ENCODE results near the gene TEPSIN. TPM values are rescaled to one million over a fixed set of nuclear protein-coding genes. Genes with fewer than 3 reads are reported as not detected.
A peak's percentile ranks its signal among the peaks of the same experiment; 100 is the strongest.

TEPSIN gene
- total RNA-seq, 2 donors from 2014 or later: 12.3 to 14.3 TPM

- peaks cover 0 to 25% of the 10 kb centered on the region in 2 donors for H3K4me1 ChIP-seq
- H3K36me3 ChIP-seq: no peaks in the 10 kb centered on the region
- peak overlapping the region; percentile 65 to 88 for H3K4me3 ChIP-seq
- no peak for DNase-seq (ENCODE audit: low spot score)
- no peak overlapping the region for H3K27ac ChIP-seq
- no peak for TF ChIP-seq CTCF (IDR thresholded peaks at IDR 0.05)
- H3K27me3 ChIP-seq: no peaks in the 10 kb centered on the region
- no peaks in the 10 kb centered on the region for H3K9me3 ChIP-seq
Measured at GRCh38 chr17:81221842-81222619, 16.8 kb downstream of the TEPSIN start.

GRCh38 chr17:81221371-81221841 lies 17.4 kb downstream of the TEPSIN start:
- Histone ChIP-seq H3K4me3 (peak overlapping the region in 1 of 2 donors; percentile 88), H3K27me3 (no peaks in the 10 kb centered on the region), H3K36me3 (no peaks in the 10 kb centered on the region), H3K9me3 (no peaks in the 10 kb centered on the region), H3K4me1 (peaks cover 0 to 25% of the 10 kb centered on the region in 2 donors), H3K27ac (no peak overlapping the region)
- TF ChIP-seq CTCF (IDR thresholded peaks at IDR 0.05): no peak
- no peak for DNase-seq (ENCODE audit: low spot score)

- DNase-seq (ENCODE audit: low spot score): no peak
- no peaks in the 10 kb centered on the region for H3K27me3 ChIP-seq
- no peaks in the 10 kb centered on the region for H3K9me3 ChIP-seq
- no peaks in the 10 kb centered on the region for H3K36me3 ChIP-seq
- no peak overlapping the region for H3K27ac ChIP-seq
- no peak overlapping the region for H3K4me3 ChIP-seq
- TF ChIP-seq CTCF (IDR thresholded peaks at IDR 0.05): no peak
- peaks cover 0 to 25% of the 10 kb centered on the region in 2 donors for H3K4me1 ChIP-seq
Measured at GRCh38 chr17:81219476-81220180, 19.2 kb downstream of the TEPSIN start.

DNA sequence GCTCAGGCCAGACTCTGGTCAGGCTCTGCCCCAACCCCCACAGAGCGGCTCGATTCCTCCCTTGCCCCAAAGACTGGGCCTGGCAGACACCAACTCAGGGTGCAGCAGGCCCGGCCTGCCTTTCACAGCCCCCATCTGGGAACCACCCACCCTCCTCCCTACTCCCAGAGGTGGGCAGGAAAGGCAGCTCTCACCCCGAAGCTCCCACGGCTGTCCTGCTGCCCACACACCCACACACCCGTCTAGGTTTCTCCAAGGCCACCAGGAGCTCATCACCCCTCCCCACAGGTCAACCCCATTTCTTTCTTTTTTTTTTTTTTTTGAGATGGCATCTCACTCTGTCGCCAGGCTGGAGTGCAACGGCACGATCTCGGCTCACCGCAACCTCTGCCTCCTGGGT lies 19.9 kb downstream of the TEPSIN start:
- no peak overlapping the region for H3K4me3 ChIP-seq
- H3K36me3 ChIP-seq: no peaks in the 10 kb centered on the region
- no peak for TF ChIP-seq CTCF (IDR thresholded peaks at IDR 0.05)
- H3K27me3 ChIP-seq: no peaks in the 10 kb centered on the region
- H3K27ac ChIP-seq: no peak overlapping the region
- H3K4me1 ChIP-seq: peaks cover 0 to 25% of the 10 kb centered on the region in 2 donors
- no peaks in the 10 kb centered on the region for H3K9me3 ChIP-seq
- DNase-seq (ENCODE audit: low spot score): no peak

DNA sequence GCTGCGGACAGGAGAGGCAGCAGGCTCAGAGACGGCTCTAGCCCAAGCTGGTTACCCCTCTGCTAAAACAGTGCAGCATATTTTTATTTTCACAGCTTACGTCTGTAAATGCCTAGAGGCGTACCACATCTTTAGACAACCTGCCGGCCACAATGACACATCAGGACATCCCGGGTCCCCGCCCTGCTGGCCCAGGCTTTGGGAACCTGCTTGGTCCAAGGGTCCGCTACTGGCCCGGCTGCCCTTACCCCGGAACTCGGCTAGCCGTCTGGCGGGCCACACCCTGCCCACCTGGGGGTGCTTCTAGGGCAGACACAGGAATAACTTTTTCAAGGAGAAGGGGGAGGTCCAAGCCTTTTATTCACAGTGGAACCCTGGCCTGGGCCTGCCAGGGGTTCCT lies 20.4 kb downstream of the TEPSIN start:
- no peaks in the 10 kb centered on the region for H3K36me3 ChIP-seq
- DNase-seq (ENCODE audit: low spot score): no peak

More for the DNA sequence above, 20.4 kb downstream of the TEPSIN start:
- H3K9me3 ChIP-seq: no peaks in the 10 kb centered on the region
- no peaks in the 10 kb centered on the region for H3K27me3 ChIP-seq
- no peak overlapping the region for H3K27ac ChIP-seq
- H3K4me3 ChIP-seq: no peak overlapping the region
- peaks cover 0 to 19% of the 10 kb centered on the region in 2 donors for H3K4me1 ChIP-seq
- no peak for TF ChIP-seq CTCF (IDR thresholded peaks at IDR 0.05)

All from right atrium auricular region (tissue), 2 donors.